Measurements from ENCODE around the gene SULT2A1.

GRCh38 chr19:47848425-47848822 lies 37.7 kb downstream of the SULT2A1 start:
- TF ChIP-seq CTCF (IDR thresholded peaks at IDR 0.05) (no peak), POLR2AphosphoS5 (IDR thresholded peaks at IDR 0.05; ENCODE audit: insufficient read depth in 1 of 2, low read depth in 1 of 2) (no peak), POLR2A (IDR thresholded peaks at IDR 0.05) (no peak)
